Mesenchymal stem cell (in vitro differentiated cells and primary cell): ENCODE data around the gene TTC27.
"Not testable (repeated sequence)": the region's sequence is repeated elsewhere in the genome, so short reads cannot be mapped to it uniquely, and the experiment has no call there.

Source experiments
- DNase-seq: peaks from one replicate; pipeline ENCODE4 v3.0.0-alpha.2; 2013
- H2AFZ ChIP-seq: one replicate; pipeline ENCODE4 v1.6.1; 2013; ENCODE audit warnings: low read depth, mild to moderate bottlenecking, control low read depth, inconsistent platforms, low read length, moderate library complexity
- H2AK5ac ChIP-seq: 2 replicates; pipeline ENCODE4 v1.6.1; 2013; ENCODE audit warnings: low read length, moderate library complexity, mild to moderate bottlenecking, inconsistent platforms; ENCODE audit not compliant: severe bottlenecking
- H2BK120ac ChIP-seq: one replicate; pipeline ENCODE4 v1.6.1; 2013; ENCODE audit warnings: low read depth, mild to moderate bottlenecking, inconsistent platforms, low read length, moderate library complexity
- H2BK12ac ChIP-seq, 2 experiments: one replicate each; pipeline ENCODE4 v1.6.1; 2013; ENCODE audit warnings: inconsistent platforms in 2 of 2, low read length in 2 of 2, mild to moderate bottlenecking in 2 of 2, moderate library complexity in 2 of 2, control low read depth in 1 of 2
- H2BK15ac ChIP-seq: one replicate; pipeline ENCODE4 v1.6.1; 2013; ENCODE audit warnings: mild to moderate bottlenecking, low read depth, inconsistent platforms; ENCODE audit not compliant: poor library complexity, severe bottlenecking
- H2BK5ac ChIP-seq: 2 replicates; pipeline ENCODE4 v1.6.1; 2013; ENCODE audit warnings: low read depth, mild to moderate bottlenecking, low read length, control low read depth, inconsistent platforms; ENCODE audit not compliant: poor library complexity, severe bottlenecking
- H3K14ac ChIP-seq, 2 experiments: one replicate each; pipeline ENCODE4 v1.6.1; 2013; ENCODE audit warnings: inconsistent platforms in 2 of 2, low read length in 2 of 2, control low read depth in 1 of 2, mild to moderate bottlenecking in 1 of 2, moderate library complexity in 1 of 2
- H3K18ac ChIP-seq, 2 experiments: one replicate each; pipeline ENCODE4 v1.6.1; 2013; ENCODE audit warnings: inconsistent platforms in 2 of 2, low read length in 2 of 2, control low read depth in 1 of 2, low read depth in 1 of 2, mild to moderate bottlenecking in 1 of 2
- H3K23ac ChIP-seq, 2 experiments: one replicate each; pipeline ENCODE4 v1.6.1; 2013; ENCODE audit warnings: inconsistent platforms in 2 of 2, low read length in 2 of 2, mild to moderate bottlenecking in 2 of 2, moderate library complexity in 2 of 2, control low read depth in 1 of 2
- H3K27ac ChIP-seq: 2 replicates; pipeline ENCODE4 v1.5.1; 2013; ENCODE audit warnings: mild to moderate bottlenecking, moderate library complexity, low read length, control low read depth, inconsistent platforms; ENCODE audit not compliant: poor library complexity, severe bottlenecking
- H3K27me3 ChIP-seq, 2 experiments: 2 replicates each; pipeline versions ENCODE4 v1.6.1 to v1.7.0; 2013; ENCODE audit warnings: low read length in 2 of 2, mild to moderate bottlenecking in 2 of 2, moderate library complexity in 2 of 2, control low read depth in 1 of 2, inconsistent platforms in 1 of 2; ENCODE audit not compliant: control insufficient read depth in 1 of 2, insufficient read depth in 1 of 2
- H3K36me3 ChIP-seq, 2 experiments: 2 replicates each; pipeline versions ENCODE4 v1.6.1 to v1.7.0; 2013; ENCODE audit warnings: low read length in 2 of 2, control low read depth in 1 of 2, inconsistent platforms in 1 of 2, low read depth in 1 of 2, mild to moderate bottlenecking in 1 of 2; ENCODE audit not compliant: insufficient read depth in 2 of 2, control insufficient read depth in 1 of 2
- H3K4ac ChIP-seq, 2 experiments: one replicate each; pipeline ENCODE4 v1.6.1; 2013; ENCODE audit warnings: inconsistent platforms in 2 of 2, low read length in 2 of 2, mild to moderate bottlenecking in 2 of 2, moderate library complexity in 2 of 2, control low read depth in 1 of 2, low read depth in 1 of 2
- H3K4me1 ChIP-seq: 2 replicates; pipeline ENCODE4 v1.6.1; 2013; ENCODE audit warnings: low read depth, low read length, control low read depth; ENCODE audit not compliant: control insufficient read depth, insufficient read depth
- H3K4me2 ChIP-seq: 2 replicates; pipeline ENCODE4 v1.6.1; 2013; ENCODE audit warnings: low read length, mild to moderate bottlenecking, inconsistent platforms; ENCODE audit not compliant: poor library complexity, severe bottlenecking
- H3K4me3 ChIP-seq, 2 experiments: 2 replicates each; pipeline versions ENCODE4 v1.5.1 to v1.7.0; 2013; ENCODE audit warnings: low read length in 2 of 2, mild to moderate bottlenecking in 2 of 2, control low read depth in 1 of 2, low read depth in 1 of 2; ENCODE audit not compliant: insufficient read depth in 1 of 2
- H3K79me1 ChIP-seq: replicated peaks from 2 replicates; pipeline ENCODE4 v1.6.1; 2013; ENCODE audit warnings: mild to moderate bottlenecking, control low read depth, low read length, inconsistent platforms; ENCODE audit not compliant: poor library complexity, severe bottlenecking
- H3K9ac ChIP-seq: 2 replicates; pipeline ENCODE4 v1.7.0; 2013; ENCODE audit warnings: mild to moderate bottlenecking, low read length, moderate library complexity
- H3K9me3 ChIP-seq: 2 replicates; pipeline ENCODE4 v1.7.0; 2013; ENCODE audit warnings: mild to moderate bottlenecking, low read length; ENCODE audit not compliant: control insufficient read depth
- H4K8ac ChIP-seq: one replicate; pipeline ENCODE4 v1.6.1; 2013; ENCODE audit warnings: inconsistent platforms, mild to moderate bottlenecking, low read length, moderate library complexity
- H4K91ac ChIP-seq: one replicate; pipeline ENCODE4 v1.6.1; 2013; ENCODE audit warnings: mild to moderate bottlenecking, low read length, inconsistent platforms
- whole genome bisulfite sequencing: methylation state at CpG from one replicate; pipeline ENCODE4 v1.1.7; 2013; ENCODE audit warnings: mixed read lengths; 5-methylcytosine and 5-hydroxymethylcytosine counted together

TTC27 gene

GRCh38 chr2:32720771-32721170 is 92.9 kb downstream of the TTC27 start:
- Histone ChIP-seq H3K4me2 (no peak overlapping the region), H4K91ac (no peak overlapping the region), H3K36me3 (peaks cover 4 to 6% of the 10 kb centered on the region in 2 experiments), H2AK5ac (no peak overlapping the region), H3K4me3 (no peak overlapping the region), H2BK120ac (no peak overlapping the region), H3K27me3 (no peaks in the 10 kb centered on the region), H3K14ac (no peak overlapping the region), H4K8ac (no peak overlapping the region), H2AFZ (no peak overlapping the region), H3K23ac (no peak overlapping the region), H3K4me1 (no peaks in the 10 kb centered on the region), H3K9ac (no peak overlapping the region), H3K79me1 (peaks cover 5% of the 10 kb centered on the region), H3K9me3 (no peaks in the 10 kb centered on the region), H2BK15ac (no peak overlapping the region), H2BK12ac (no peak overlapping the region), H3K27ac (no peak overlapping the region), H2BK5ac (no peak overlapping the region), H3K18ac (no peak overlapping the region), H3K4ac (no peak overlapping the region)
- no peak for DNase-seq
- 94% methylated on average over 4 of the region's 4 CpGs for WGBS

- WGBS, result 100% methylated on average over 1 of the region's 1 CpG
- H3K79me1 ChIP-seq, result peaks cover 5% of the 10 kb centered on the region
- no peaks in the 10 kb centered on the region for H3K4me1 ChIP-seq
- H3K27me3 ChIP-seq, result no peaks in the 10 kb centered on the region
- H3K23ac ChIP-seq, result no peak overlapping the region
- no peak overlapping the region for H3K4me2 ChIP-seq
- H3K14ac ChIP-seq, result no peak overlapping the region
- peaks cover 6% of the 10 kb centered on the region in 2 experiments for H3K36me3 ChIP-seq
- no peak overlapping the region for H2BK15ac ChIP-seq
- H3K18ac ChIP-seq, result no peak overlapping the region
- no peak overlapping the region for H2BK120ac ChIP-seq
- no peak overlapping the region for H2BK12ac ChIP-seq
- H2BK5ac ChIP-seq, result no peak overlapping the region
- no peak overlapping the region for H2AK5ac ChIP-seq
- no peak for DNase-seq
- no peak overlapping the region for H4K8ac ChIP-seq
- H3K9ac ChIP-seq, result no peak overlapping the region
- H4K91ac ChIP-seq, result no peak overlapping the region
- H3K4me3 ChIP-seq, result no peak overlapping the region
- no peak overlapping the region for H2AFZ ChIP-seq
- no peaks in the 10 kb centered on the region for H3K9me3 ChIP-seq
- H3K27ac ChIP-seq, result no peak overlapping the region
- no peak overlapping the region for H3K4ac ChIP-seq
Measured at GRCh38 chr2:32721376-32721775, 93.5 kb downstream of the TTC27 start.

GRCh38 chr2:32723467-32724079 is 95.7 kb downstream of the TTC27 start:
- no peak overlapping the region for H2BK12ac ChIP-seq
- H2AK5ac ChIP-seq, result no peak overlapping the region
- peaks cover 3% of the 10 kb centered on the region for H3K79me1 ChIP-seq
- WGBS, result 89% methylated on average over 2 of the region's 3 CpGs
- H3K18ac ChIP-seq, result no peak overlapping the region
- DNase-seq, result no peak
- no peak overlapping the region for H3K4me3 ChIP-seq
- no peaks in the 10 kb centered on the region for H3K27me3 ChIP-seq
- H3K4ac ChIP-seq, result no peak overlapping the region
- no peak overlapping the region for H2BK120ac ChIP-seq
- peaks cover 6% of the 10 kb centered on the region in 2 experiments for H3K36me3 ChIP-seq
- no peak overlapping the region for H3K14ac ChIP-seq
- no peak overlapping the region for H2BK5ac ChIP-seq
- H3K23ac ChIP-seq, result no peak overlapping the region
- no peak overlapping the region for H2BK15ac ChIP-seq
- no peaks in the 10 kb centered on the region for H3K9me3 ChIP-seq
- no peak overlapping the region for H3K9ac ChIP-seq
- no peak overlapping the region for H4K91ac ChIP-seq
- no peak overlapping the region for H2AFZ ChIP-seq
- no peak overlapping the region for H4K8ac ChIP-seq
- no peaks in the 10 kb centered on the region for H3K4me1 ChIP-seq
- H3K4me2 ChIP-seq, result no peak overlapping the region
- H3K27ac ChIP-seq, result no peak overlapping the region

GRCh38 chr2:32726678-32727077 is 98.8 kb downstream of the TTC27 start:
- H3K27me3 ChIP-seq, H2BK5ac ChIP-seq, DNase-seq, H3K23ac ChIP-seq, H3K4me1 ChIP-seq, H3K4me3 ChIP-seq, H3K9ac ChIP-seq, H2AK5ac ChIP-seq, H4K8ac ChIP-seq, H3K36me3 ChIP-seq, H3K79me1 ChIP-seq, H3K9me3 ChIP-seq, H2BK120ac ChIP-seq, H4K91ac ChIP-seq, H3K27ac ChIP-seq, H3K14ac ChIP-seq, H3K18ac ChIP-seq, H2BK12ac ChIP-seq, H3K4ac ChIP-seq, H2AFZ ChIP-seq, H2BK15ac ChIP-seq, H3K4me2 ChIP-seq: not testable (repeated sequence)
- WGBS, result 100% methylated on average over 2 of the region's 5 CpGs
